ENCODE data around the gene KCNK3. TPM values are rescaled to one million over a fixed set of nuclear protein-coding genes. Genes with fewer than 3 reads are reported as not detected.

Gene KCNK3
- total and polyA plus RNA-seq, 9 donors, result 0.88 to 4.0 (median 1.4) TPM

DNA sequence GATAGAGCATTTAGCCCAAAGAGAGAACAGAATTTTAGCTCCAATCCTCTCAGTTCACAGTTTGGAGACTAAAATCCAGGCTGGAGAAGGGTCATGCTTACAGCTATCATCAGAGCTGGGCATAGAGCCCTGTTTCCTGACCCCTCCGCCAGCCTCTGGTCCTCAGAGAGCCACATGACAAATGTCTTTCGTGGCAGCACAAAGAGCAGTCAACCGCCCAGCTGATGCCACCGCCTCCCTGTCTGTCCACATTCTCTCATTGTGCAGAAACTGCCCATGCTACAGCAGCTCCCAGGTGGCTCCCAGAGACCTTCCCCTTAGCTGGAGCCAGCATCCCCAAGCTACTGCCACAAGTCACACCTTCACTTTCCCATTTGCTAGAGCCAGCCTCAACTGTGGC lies 7.6 kb downstream of the KCNK3 start:
- H3K9me3 ChIP-seq (replicated peaks; ENCODE audit: control insufficient read depth, low read depth, low read length), result no peaks in the 10 kb centered on the region
- peaks cover 5% of the 10 kb centered on the region for H3K4me1 ChIP-seq (ENCODE audit: control insufficient read depth, insufficient read depth, low read length)
- no peak for DNase-seq
- 59% methylated on average over 4 of the region's 4 CpGs for WGBS (ENCODE audit: insufficient coverage)
- H3K27me3 ChIP-seq (ENCODE audit: control insufficient read depth, insufficient read depth, low read length), result peaks cover 39% of the 10 kb centered on the region
- no peak overlapping the region for H3K27ac ChIP-seq (ENCODE audit: low read length)
- no peak overlapping the region for H3K4me3 ChIP-seq (ENCODE audit: low read length)
- H3K36me3 ChIP-seq (ENCODE audit: control insufficient read depth, insufficient read depth, low read length), result no peaks in the 10 kb centered on the region

DNA sequence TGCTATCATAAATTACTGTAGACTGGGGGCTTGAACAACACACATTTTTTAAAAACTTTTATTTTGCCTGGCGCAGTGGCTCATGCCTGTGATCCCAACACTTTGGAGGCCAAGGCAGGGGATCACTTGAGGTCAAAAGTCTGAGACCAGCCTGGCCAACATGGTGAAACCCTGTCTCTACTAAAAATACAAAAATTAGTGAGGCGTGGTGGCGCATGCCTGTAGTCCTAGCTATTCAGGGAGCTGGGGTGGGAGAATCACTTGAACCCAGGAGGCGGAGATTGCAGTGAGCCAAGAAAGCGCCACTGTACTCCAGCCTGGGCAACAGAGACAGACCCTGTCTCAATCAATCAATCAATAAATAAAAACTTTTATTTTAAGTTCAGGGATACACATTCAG lies 9.1 kb downstream of the KCNK3 start:
- no peak for DNase-seq
- Histone ChIP-seq H3K4me1 (ENCODE audit: control insufficient read depth, insufficient read depth, low read length) (peaks cover 16% of the 10 kb centered on the region), H3K27me3 (ENCODE audit: control insufficient read depth, insufficient read depth, low read length) (peaks cover 27% of the 10 kb centered on the region), H3K36me3 (ENCODE audit: control insufficient read depth, insufficient read depth, low read length) (no peaks in the 10 kb centered on the region), H3K9me3 (replicated peaks; ENCODE audit: control insufficient read depth, low read depth, low read length) (no peaks in the 10 kb centered on the region), H3K27ac (ENCODE audit: low read length) (no peak overlapping the region), H3K4me3 (ENCODE audit: low read length) (no peak overlapping the region)
- 80% methylated on average over 1 of the region's 5 CpGs for WGBS (ENCODE audit: insufficient coverage)

DNA sequence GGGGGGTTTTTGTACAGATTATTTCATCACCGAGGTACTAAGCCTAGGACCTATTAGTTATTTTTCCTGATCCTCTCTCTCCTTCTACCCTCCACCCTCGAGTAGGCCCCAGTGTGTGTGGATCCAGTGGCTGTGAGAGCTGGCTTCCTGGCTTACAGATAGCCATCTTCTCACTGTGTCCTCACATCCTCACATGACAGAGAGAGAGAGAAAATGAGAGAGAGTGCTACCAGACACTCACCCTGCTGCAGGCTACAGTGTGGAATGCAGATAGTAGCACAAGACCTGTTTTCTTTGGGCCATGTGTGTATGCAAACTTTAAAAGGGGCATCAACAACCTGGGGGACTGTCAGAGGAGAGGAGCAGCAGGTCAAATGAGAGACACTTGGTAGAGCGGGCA lies 9.5 kb downstream of the KCNK3 start:
- no peak overlapping the region for H3K27ac ChIP-seq (ENCODE audit: low read length)
- no peaks in the 10 kb centered on the region for H3K36me3 ChIP-seq (ENCODE audit: control insufficient read depth, insufficient read depth, low read length)
- H3K4me1 ChIP-seq (ENCODE audit: control insufficient read depth, insufficient read depth, low read length), result peaks cover 20% of the 10 kb centered on the region
- no peaks in the 10 kb centered on the region for H3K9me3 ChIP-seq (replicated peaks; ENCODE audit: control insufficient read depth, low read depth, low read length)
- WGBS (ENCODE audit: insufficient coverage), result 100% methylated on average over 1 of the region's 3 CpGs
- DNase-seq, result no peak
- peaks cover 26% of the 10 kb centered on the region for H3K27me3 ChIP-seq (ENCODE audit: control insufficient read depth, insufficient read depth, low read length)
- no peak overlapping the region for H3K4me3 ChIP-seq (ENCODE audit: low read length)

DNA sequence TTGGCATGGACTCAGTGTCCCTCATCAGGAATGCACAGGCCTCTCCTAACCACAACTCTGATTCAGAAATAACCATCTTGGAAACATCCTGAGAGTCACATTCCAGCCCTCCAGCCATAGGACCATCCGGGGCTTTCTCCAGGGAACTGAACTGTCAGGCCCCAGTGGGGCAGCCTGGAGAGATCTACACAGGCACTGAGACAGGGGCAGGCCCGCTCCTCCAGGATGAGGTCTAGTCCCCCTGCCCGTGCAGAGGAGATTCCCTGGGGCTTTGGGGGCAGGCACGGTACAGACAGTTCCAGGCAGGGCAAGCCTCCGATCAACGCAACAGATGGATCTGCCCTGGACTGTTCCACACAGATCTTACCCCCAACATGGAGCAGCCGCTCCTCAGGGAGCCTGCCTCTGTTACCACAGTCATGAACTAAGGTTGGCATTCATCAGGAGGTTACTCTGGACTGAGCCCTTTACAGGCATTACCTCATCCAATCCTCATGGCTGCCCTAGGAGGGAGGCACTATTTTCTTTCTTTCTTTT lies 12.0 kb downstream of the KCNK3 start:
- 75% methylated on average over 6 of the region's 7 CpGs for WGBS (ENCODE audit: insufficient coverage)
- no peak for DNase-seq
- Histone ChIP-seq H3K4me3 (ENCODE audit: low read length) (no peak overlapping the region), H3K27me3 (ENCODE audit: control insufficient read depth, insufficient read depth, low read length) (peaks cover 15% of the 10 kb centered on the region), H3K9me3 (replicated peaks; ENCODE audit: control insufficient read depth, low read depth, low read length) (no peaks in the 10 kb centered on the region), H3K27ac (ENCODE audit: low read length) (no peak overlapping the region), H3K36me3 (ENCODE audit: control insufficient read depth, insufficient read depth, low read length) (no peaks in the 10 kb centered on the region), H3K4me1 (ENCODE audit: control insufficient read depth, insufficient read depth, low read length) (peaks cover 38% of the 10 kb centered on the region)

DNA sequence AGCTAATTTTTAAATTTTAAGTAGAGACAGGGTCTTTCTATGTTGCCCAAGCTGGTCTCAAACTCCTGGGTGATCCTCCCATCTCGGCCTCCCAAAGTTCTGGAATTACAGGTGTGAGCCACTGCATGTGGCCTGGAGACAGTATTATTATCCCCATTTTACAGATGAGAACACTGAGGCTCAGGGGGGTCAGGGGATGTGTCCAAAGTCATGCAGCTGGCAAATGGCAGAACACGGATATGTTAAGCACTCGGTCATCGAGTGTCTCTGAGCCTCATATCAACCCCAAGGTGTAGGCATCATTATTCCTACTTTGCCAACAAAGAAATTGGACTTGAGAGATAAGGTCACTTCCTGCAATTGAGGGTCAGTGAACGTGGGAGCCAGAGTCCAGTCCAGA lies 12.6 kb downstream of the KCNK3 start:
- no CpG with 5 or more reads among the region's 5 CpGs for WGBS (ENCODE audit: insufficient coverage)
- no peaks in the 10 kb centered on the region for H3K9me3 ChIP-seq (replicated peaks; ENCODE audit: control insufficient read depth, low read depth, low read length)
- H3K27me3 ChIP-seq (ENCODE audit: control insufficient read depth, insufficient read depth, low read length), result peaks cover 10% of the 10 kb centered on the region
- H3K4me1 ChIP-seq (ENCODE audit: control insufficient read depth, insufficient read depth, low read length), result peaks cover 44% of the 10 kb centered on the region
- no peak for DNase-seq
- no peaks in the 10 kb centered on the region for H3K36me3 ChIP-seq (ENCODE audit: control insufficient read depth, insufficient read depth, low read length)
- no peak overlapping the region for H3K27ac ChIP-seq (ENCODE audit: low read length)
- no peak overlapping the region for H3K4me3 ChIP-seq (ENCODE audit: low read length)

DNA sequence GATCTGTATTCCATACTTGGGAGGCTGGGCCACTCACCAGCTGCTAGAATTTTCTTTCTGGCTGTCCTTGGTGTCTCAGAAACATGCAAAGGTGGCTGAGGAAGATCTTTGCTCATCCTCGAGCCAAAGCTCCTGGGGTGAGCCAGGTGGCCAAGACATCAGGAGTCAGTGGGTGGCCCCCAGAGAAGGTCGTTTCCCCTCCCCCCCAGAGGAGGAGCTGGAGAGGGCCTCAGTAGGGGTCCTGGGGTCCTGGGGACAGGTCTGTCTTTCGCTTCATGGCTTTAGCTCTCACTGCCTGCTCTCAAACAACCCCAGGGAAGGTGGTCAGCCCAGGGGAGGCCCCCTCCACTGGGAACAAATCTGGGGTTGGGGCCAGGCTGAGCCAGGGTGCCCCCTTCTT lies 13.6 kb downstream of the KCNK3 start:
- Histone ChIP-seq H3K27ac (ENCODE audit: low read length) (no peak overlapping the region), H3K4me1 (ENCODE audit: control insufficient read depth, insufficient read depth, low read length) (peaks cover 54% of the 10 kb centered on the region), H3K4me3 (ENCODE audit: low read length) (no peak overlapping the region), H3K27me3 (ENCODE audit: control insufficient read depth, insufficient read depth, low read length) (peaks cover 6% of the 10 kb centered on the region), H3K9me3 (replicated peaks; ENCODE audit: control insufficient read depth, low read depth, low read length) (no peaks in the 10 kb centered on the region), H3K36me3 (ENCODE audit: control insufficient read depth, insufficient read depth, low read length) (no peaks in the 10 kb centered on the region)
- no CpG with 5 or more reads among the region's 3 CpGs for WGBS (ENCODE audit: insufficient coverage)
- no peak for DNase-seq

DNA sequence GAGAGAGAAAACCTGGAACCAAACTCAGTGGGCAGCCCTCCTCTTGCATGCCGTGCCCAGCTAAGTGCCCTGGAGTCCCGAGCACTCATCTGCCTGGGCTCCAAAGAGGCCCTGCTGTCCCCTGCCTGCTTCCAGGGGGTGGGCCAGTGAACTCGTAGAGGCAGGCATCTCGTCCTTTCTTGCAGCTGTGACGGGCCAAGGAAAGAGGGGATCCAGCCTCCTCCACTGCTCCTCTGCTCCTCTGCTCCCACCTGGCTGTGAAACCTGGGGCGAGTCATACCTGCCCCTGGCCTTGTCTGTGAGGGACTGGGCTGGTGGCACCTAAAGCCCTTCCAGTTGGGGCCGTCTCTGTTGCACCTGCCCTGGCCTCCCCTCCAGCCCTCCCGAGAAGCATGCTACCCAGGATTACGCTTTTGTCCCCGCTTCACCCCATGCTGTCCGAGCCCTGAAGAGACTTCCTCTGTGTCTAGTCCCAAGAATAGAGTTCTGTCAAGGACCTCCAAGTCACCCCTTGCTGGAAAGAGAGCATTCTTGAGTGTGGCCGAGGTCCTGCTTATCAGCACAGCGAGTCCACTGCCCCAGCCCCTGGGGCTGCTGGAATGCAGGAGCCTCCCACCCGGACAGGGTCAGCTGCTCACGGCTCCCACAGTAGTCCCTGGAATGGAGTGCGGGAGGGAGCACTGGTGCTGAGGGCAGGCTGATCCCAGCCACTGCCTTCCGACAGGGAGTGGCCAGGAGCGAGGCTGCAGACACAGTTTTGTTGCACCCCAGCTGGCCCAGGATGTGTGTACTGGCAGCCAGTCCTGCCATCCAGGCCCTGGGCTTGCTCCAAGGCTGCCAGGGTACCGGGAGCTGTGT lies 14.3 kb downstream of the KCNK3 start:
- H3K4me3 ChIP-seq (ENCODE audit: low read length), result no peak overlapping the region
- peaks cover 4% of the 10 kb centered on the region for H3K27me3 ChIP-seq (ENCODE audit: control insufficient read depth, insufficient read depth, low read length)
- no peaks in the 10 kb centered on the region for H3K36me3 ChIP-seq (ENCODE audit: control insufficient read depth, insufficient read depth, low read length)
- H3K27ac ChIP-seq (ENCODE audit: low read length), result peak overlapping the region; percentile 13
- no peaks in the 10 kb centered on the region for H3K9me3 ChIP-seq (replicated peaks; ENCODE audit: control insufficient read depth, low read depth, low read length)
- DNase-seq, result no peak
- 37% methylated on average over 16 of the region's 19 CpGs for WGBS (ENCODE audit: insufficient coverage)
- H3K4me1 ChIP-seq (ENCODE audit: control insufficient read depth, insufficient read depth, low read length), result peaks cover 61% of the 10 kb centered on the region

DNA sequence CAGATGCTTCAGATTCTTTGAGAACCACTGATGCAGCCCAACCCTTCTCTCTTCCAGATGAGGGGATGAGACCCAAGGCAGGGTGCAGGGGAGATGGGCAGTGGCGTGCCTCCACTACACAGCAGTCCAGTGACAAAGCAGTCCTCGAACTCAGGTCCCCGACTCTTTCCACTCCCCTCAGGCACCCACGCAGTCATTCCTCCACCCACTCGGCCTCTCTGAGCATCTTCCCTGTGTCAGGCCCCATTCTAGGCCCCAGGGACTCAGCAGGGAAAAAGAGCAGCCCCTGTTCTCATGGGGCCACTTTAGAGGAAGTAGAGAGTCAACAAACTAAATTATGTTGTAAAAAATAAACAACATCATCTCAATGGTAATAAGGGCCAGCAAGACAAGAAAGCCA lies 15.2 kb downstream of the KCNK3 start:
- Histone ChIP-seq H3K4me3 (ENCODE audit: low read length) (no peak overlapping the region), H3K36me3 (ENCODE audit: control insufficient read depth, insufficient read depth, low read length) (no peaks in the 10 kb centered on the region), H3K27me3 (ENCODE audit: control insufficient read depth, insufficient read depth, low read length) (peaks cover 2% of the 10 kb centered on the region), H3K4me1 (ENCODE audit: control insufficient read depth, insufficient read depth, low read length) (peaks cover 70% of the 10 kb centered on the region), H3K27ac (ENCODE audit: low read length) (no peak overlapping the region), H3K9me3 (replicated peaks; ENCODE audit: control insufficient read depth, low read depth, low read length) (no peaks in the 10 kb centered on the region)
- no CpG with 5 or more reads among the region's 5 CpGs for WGBS (ENCODE audit: insufficient coverage)
- no peak for DNase-seq

DNA sequence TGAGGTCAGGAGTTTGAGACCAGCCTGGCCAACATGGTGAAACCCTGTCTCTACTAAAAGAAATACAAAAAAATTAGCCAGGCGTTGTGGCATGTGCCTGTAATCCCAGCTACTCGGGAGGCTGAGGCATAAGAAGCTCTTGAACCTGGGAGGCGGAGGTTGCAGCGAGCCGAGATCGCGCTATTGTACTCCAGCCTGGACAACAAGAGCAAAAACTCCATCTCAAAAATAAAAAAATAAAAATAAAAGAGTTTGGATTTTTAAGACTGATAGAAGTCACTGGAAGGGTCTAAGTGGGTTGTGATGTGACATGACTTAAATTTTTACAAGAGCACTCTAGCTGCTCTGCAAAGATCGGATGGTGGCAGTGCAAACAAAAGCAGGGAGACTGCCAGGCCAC lies 15.9 kb downstream of the KCNK3 start:
- no peaks in the 10 kb centered on the region for H3K36me3 ChIP-seq (ENCODE audit: control insufficient read depth, insufficient read depth, low read length)
- H3K9me3 ChIP-seq (replicated peaks; ENCODE audit: control insufficient read depth, low read depth, low read length), result no peaks in the 10 kb centered on the region
- H3K27me3 ChIP-seq (ENCODE audit: control insufficient read depth, insufficient read depth, low read length), result peaks cover 2% of the 10 kb centered on the region
- DNase-seq, result no peak
- peaks cover 77% of the 10 kb centered on the region for H3K4me1 ChIP-seq (ENCODE audit: control insufficient read depth, insufficient read depth, low read length)
- 75% methylated on average over 1 of the region's 8 CpGs for WGBS (ENCODE audit: insufficient coverage)
- no peak overlapping the region for H3K4me3 ChIP-seq (ENCODE audit: low read length)
- H3K27ac ChIP-seq (ENCODE audit: low read length), result no peak overlapping the region

DNA sequence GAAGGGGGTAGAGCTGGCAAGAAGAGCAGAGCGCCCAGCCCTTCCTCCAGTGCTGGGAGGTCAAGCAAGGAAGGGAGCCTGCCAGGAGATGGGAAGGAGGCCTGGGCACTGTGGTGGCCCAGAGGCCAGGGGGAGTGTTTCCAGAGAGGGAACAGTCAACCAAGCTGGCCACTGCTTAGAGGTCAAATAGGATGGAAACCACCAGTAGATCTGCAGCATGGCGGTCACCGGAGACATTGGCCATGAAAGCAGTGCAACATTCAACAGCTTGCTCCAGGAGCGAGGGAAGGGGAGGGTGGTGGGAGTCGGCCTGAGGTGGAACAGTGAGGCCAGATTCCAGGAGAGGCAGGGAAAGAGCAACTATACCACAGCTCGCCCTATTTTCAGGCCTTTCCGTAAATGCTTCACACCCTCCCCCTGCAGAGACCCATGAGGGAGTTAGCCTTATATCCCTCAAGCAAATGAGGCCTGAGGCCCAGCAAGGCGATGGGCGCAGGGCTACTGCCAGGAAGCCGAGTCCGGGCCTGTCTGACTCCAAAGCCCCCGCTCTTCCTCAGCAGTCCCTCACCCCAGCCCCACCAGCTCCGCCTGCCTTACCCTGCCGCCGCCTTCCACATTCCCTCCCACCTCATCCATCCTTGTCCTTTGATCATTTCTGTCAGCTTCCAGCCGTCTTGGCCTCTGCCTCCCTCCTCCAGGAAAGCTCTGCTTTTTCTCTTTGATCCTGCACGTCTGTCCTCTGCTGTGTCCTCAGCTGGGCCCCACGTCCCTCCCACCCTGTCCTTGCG lies 17.0 kb downstream of the KCNK3 start:
- DNase-seq, result no peak
- H3K4me1 ChIP-seq (ENCODE audit: control insufficient read depth, insufficient read depth, low read length), result peaks cover 84% of the 10 kb centered on the region
- H3K4me3 ChIP-seq (ENCODE audit: low read length), result no peak overlapping the region
- 46% methylated on average over 18 of the region's 19 CpGs for WGBS (ENCODE audit: insufficient coverage)
- no peaks in the 10 kb centered on the region for H3K9me3 ChIP-seq (replicated peaks; ENCODE audit: control insufficient read depth, low read depth, low read length)
- H3K27me3 ChIP-seq (ENCODE audit: control insufficient read depth, insufficient read depth, low read length), result peaks cover 2% of the 10 kb centered on the region
- H3K36me3 ChIP-seq (ENCODE audit: control insufficient read depth, insufficient read depth, low read length), result no peaks in the 10 kb centered on the region
- no peak overlapping the region for H3K27ac ChIP-seq (ENCODE audit: low read length)
